GM21619 (cell line): ENCODE measurements around the gene TBC1D8.
A peak's percentile ranks its signal among the peaks of the same experiment; 100 is the strongest.

ENCODE experiments used
- ATAC-seq: cut with Tn5 transposase; IDR thresholded peaks from one replicate; pipeline ENCODE4 v1.9.1; 2021; ENCODE audit not compliant: unreplicated experiment

The TBC1D8 gene

DNA sequence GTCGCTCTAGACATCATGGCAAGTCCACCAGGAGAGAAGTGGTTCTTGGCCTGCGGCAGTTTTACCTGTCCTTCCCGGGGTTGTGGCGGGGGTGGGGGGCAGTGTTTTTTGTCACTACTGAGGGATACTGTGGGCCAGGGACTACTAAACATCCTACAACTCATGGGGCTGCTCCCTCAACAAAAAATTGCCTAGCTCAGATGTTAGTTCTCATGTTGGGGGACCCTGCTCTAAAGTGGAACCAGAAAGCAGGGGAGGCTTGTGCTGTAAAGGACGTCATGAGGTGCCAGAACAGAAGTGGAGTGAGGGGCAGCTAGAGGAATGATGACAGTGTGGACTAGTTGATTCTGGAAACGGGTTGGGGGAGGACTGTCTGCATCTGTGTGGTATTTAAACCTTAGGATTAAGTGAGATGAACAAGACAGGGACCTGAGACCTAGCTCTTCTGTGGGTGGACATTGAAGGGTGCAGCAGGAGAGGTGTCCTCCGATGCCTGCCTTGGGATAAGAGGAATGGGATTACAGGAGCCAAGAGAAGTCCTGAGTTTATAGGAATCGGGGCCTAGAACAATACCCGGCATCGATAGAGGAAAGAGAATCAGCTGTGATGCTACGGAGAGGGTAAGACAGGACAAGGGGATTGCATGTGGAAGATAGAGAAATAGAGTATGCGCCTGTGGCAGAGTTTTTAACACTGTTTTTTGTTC lies 146.4 kb downstream of the TBC1D8 start:
- ATAC-seq, result no peak

GRCh38 chr2:101003278-101003775 lies 147.9 kb downstream of the TBC1D8 start:
- ATAC-seq, result no peak

DNA sequence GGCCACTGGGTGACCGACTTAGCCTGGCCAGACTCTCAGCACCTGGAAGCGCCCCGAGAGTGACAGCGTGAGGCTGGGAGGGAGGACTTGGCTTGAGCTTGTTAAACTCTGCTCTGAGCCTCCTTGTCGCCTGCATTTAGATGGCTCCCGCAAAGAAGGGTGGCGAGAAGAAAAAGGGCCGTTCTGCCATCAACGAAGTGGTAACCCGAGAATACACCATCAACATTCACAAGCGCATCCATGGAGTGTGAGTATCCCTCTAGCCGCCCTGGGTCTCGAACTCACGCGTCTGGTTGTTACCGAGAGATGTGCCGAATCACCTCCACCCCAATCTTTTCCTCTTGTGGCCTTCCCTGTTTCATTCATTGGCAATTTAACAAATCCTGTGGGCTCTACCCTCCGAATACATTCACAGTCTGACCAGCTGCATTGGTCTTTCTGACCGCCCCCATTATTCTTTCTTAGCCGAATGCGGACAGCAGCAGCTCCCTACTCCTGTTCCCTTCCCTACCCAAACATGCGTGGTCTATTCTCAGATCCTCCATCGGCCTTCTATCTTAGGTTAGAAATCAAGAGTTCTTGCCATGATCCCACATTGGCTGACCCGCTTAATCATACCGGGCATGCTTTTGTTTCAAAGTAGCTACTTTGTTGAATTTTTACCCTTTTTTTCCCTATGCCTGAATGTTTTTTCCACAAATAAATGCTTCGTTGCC lies 148.5 kb downstream of the TBC1D8 start:
- no peak for ATAC-seq

DNA sequence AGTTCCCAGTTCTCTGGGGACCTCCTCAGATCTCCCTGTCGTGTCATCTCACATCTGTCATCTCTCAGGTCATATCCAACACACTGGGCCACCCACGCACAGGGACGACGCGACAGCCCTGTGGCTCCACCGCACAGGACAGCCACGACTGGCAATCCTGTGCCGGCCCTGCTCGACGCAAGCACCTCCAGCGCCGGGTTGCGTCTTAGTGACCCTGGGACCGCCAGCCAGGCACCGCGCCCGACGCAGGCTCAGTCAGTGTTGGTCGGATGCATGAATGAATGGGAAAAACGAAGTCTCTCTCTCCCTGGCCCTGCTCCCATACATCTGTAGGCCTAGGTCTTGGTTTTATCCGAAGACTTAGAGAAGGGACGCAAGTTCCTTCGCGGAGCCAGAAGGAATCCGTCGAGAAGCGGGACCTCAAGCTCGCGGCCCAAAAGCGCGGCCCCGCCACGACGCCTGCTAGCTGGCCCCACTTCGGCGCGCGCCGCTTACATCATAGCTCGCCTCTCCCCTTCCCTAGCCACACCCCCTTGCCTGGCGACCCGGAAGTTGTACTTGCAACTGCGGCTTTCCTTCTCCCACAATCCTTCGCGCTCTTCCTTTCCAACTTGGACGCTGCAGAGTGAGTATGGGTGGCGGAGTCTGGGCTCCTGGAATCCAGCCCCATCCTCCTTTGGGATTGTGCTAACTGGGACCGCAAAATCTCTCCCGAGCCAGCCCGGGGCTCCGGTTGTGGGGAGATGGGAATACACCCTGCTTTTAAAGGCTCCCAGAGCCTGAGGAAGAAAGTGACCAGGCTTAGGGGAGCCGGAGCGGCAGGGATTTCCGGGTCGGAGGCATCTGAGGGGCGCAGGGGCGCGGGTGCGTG lies 149.3 kb downstream of the TBC1D8 start, which contains the start of gene RPL31:
Gene RPL31 (plus strand): TSS at position 599 of the 871 bp plus-strand sequence. CDS start 413 bp downstream, outside the sequence.
- peak; percentile 97 for ATAC-seq

GRCh38 chr2:100999995-101000394 lies 151.2 kb downstream of the TBC1D8 start:
- ATAC-seq, result no peak

DNA sequence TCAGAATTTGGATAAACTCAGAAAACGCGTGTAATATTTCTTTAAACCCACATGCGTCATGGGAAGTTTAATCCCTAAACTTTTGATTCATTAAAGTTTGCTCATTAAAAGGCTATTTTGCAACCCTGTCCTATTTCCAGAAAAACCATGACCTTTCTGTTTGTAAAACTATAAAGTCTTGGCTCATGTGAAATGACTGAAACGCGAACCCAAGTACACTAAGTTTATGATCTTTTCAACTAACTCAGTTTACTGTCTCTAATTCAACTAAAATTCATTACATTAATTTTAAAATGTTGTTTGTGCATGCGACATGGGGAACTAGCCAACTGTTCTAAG lies 153.0 kb downstream of the TBC1D8 start:
- no peak for ATAC-seq

DNA sequence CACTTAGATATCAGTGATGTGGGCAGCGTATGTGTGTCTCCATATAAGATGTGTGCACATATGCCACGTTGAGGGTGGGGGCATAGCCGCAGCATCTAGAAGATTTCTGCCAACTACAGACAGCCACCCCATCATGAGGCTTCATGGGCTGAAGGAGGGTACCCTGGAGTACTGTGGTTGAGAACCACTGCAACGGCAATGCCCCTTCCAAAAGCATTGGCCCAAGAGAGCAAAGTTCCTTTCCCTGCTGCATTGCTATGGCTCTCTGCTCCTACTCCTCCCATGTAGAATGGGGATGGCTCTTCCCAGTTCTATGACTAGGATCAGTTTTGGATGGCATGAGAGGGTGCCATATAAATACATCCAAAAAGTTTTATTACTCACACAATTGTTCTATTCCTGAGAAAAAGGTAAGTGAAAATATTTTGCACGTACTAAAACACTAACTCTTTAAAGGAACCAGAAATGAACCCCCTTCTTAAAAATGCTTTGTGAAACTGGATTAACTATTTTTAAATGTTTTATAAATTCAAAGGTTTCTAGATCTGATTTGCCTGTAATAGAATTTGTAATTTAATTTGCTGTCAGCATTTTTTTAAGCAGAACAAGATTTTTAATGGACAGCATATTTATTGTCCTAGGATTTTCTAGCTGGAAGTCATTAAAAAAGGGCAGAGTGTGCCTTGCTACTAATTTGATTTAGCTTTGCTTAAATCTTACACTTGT lies 153.5 kb downstream of the TBC1D8 start:
- no peak for ATAC-seq

DNA sequence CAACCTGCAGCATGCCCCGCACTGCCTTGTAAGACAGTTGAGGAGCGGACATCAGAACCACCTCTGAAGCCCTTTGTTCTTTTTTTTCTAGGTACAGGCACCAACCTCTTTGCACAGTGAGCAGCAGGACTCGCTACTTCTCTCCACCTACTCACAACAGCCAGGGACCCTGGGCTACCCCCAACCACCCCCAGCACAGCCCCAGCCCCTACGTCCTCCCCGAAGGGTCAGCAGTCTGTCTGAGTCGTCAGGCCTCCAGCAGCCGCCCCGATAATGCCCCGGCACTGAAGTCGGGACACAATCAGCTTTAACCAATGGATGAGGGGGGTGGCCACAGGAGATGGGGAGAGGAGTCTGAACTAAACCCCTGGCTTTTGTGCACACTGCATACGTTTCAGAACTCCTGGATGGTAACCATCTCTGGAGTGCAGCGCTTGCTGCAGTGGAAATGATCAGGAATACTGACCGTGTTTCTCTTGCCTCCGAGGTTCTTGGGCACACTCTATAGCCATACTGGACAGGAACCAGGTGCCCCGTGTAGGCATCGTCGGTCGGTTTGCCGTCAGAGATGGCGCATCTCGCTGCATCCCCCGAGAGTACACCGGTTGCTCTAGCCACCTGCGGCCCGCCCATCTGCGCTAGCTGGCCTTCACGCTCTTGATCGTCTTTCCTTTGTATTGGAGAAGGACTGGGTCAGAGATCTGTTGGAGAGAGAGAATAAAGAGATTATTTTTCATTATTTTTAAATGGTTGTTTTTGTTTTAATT lies 155.7 kb downstream of the TBC1D8 start:
- no peak for ATAC-seq

DNA sequence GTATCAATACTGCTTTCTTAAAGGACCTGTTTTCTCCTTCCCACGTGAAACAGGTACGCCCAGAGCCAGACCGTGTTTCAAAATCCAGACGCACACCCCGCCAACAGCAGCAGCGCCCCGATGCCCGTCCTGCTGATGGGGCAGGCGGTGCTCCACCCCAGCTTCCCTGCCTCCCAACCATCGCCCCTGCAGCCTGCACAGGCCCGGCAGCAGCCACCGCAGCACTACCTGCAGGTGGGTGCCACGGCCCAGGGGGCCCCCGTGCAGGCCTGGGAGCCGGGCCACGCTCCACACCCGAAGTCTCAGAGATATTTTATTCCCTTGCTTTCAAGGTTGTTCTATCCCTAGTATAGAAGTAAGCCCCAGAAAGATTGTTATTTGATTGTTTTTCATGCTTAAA lies 157.9 kb downstream of the TBC1D8 start:
- no peak for ATAC-seq

- ATAC-seq, result no peak
Observed at GRCh38 chr2:100992262-100992661, 158.9 kb downstream of the TBC1D8 start.

DNA sequence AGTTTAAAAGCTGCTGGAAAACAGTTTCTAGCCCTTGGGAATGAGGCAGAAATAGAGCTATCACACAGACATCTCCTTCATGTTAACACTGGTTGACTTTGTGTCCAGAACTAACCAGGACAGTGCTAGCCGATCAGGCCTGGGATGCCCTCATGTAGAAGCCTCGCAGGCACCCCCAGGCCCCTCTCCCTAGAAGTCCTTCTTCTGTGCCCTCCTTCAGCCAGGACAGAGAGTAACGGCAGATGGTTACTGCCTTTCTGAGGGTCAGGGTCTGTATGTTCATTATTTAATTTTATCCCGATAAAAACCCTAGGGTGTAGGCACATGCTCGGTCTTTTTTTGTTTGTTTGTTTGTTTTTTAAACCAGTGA lies 159.8 kb downstream of the TBC1D8 start:
- ATAC-seq, result no peak

GRCh38 chr2:100990650-100991403 lies 160.4 kb downstream of the TBC1D8 start:
- ATAC-seq, result no peak

GRCh38 chr2:100990166-100990565 lies 161.0 kb downstream of the TBC1D8 start:
- ATAC-seq, result no peak

- no peak for ATAC-seq
Observed at GRCh38 chr2:100989666-100990065, 161.5 kb downstream of the TBC1D8 start.

- ATAC-seq, result no peak
Observed at GRCh38 chr2:100988630-100989417, 162.4 kb downstream of the TBC1D8 start.

DNA sequence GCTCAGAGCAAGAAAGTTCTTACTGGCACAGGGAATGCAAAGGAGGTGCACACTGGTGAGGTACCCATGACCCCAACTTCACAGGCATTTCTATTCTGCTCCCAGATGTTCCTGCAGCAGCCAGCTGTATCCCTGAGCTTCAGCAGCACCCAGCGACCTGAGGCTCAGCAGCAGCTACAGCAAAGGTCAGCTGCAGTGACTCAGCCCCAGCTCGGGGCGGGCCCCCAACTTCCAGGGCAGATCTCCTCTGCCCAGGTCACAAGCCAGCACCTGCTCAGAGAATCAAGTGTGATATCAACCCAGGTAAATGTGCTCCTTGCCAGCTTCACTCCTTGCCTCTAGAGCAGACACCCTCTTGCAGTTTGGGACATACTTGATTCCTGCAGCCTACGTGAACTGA lies 163.2 kb downstream of the TBC1D8 start:
- no peak for ATAC-seq

DNA sequence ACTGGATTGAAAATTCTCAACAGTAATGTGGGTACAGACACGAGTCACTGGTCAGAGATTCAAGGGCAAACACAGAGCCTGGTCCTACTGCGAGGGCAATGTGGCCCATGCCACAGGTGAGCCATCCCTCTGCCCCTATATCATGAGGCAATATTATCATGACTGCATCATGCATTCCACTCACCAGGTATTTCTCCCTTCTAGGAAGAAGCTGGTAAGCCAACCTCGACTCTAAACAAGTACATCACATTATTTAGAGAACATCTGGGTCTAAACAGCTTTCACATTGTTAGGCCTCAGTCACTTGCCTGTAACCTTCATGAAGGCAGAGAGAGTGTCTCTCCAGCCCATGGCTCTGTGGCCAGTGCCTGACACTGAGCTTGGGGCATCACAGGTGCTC lies 163.6 kb downstream of the TBC1D8 start:
- ATAC-seq, result no peak

DNA sequence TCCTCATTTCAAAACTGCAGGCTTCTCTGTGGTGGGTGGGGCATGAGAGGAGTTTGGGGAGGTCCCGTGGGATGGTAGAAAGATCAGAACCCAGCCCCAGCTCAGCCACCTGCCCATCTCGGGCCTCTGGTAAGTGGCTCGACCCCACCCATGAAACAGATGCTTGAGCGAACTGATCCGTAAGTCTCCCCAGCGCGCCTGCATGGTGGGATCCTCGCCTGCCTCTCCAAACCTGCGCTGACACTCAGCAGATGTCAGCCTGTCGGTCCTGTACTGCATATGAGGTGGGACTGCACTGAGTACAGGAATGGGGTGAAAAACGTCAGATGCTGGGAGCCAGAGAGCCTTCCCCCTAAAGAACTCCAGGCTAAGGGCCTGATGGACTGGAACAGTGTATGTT lies 165.0 kb downstream of the TBC1D8 start:
- ATAC-seq, result no peak

DNA sequence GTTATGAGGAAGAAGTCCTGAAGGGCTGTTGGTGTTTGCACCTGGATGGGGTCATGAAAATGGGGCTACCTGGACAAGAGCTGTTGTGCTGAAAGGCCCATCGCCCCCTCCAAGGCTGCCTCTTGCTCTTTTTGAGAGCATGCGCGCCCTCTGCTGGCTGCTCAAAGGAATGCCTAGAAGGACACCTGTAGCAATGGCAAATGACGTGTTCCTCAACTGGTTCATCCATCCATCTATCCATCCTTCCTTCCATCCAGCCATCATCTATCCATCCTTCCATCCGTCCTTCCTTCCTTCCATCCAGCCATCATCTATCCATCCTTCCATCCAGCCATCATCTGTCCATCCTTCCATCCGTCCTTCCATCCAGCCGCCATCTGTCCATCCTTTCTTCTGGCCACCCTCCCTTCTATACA lies 166.3 kb downstream of the TBC1D8 start:
- peak; percentile 72 for ATAC-seq
